AG09309 (cell line): ENCODE measurements around the gene ATF7IP2.
"Not testable (repeated sequence)": the region's sequence is repeated elsewhere in the genome, so short reads cannot be mapped to it uniquely, and the experiment has no call there.

Source experiments
- DNase-seq: peaks from one replicate; pipeline ENCODE4 v3.0.0-alpha.2; 2010; ENCODE audit warnings: low read depth
- H3K4me3 ChIP-seq: 2 replicates; pipeline ENCODE4 v1.5.1; 2011; ENCODE audit warnings: mild to moderate bottlenecking, low read depth, low read length, moderate library complexity; ENCODE audit not compliant: control insufficient read depth
- CTCF ChIP-seq: IDR thresholded peaks from 2 replicates; pipeline ENCODE4 v1.5.1; 2011; ENCODE audit warnings: mild to moderate bottlenecking, low read depth, low read length, inconsistent platforms; ENCODE audit not compliant: insufficient read depth, control insufficient read depth; ENCODE audit errors: missing control alignments

ATF7IP2 gene

GRCh38 chr16:10349851-10350250, 36.0 kb upstream of the ATF7IP2 start:
- no peak for TF ChIP-seq CTCF
- H3K4me3 ChIP-seq = no peak overlapping the region
- DNase-seq = no peak

DNA sequence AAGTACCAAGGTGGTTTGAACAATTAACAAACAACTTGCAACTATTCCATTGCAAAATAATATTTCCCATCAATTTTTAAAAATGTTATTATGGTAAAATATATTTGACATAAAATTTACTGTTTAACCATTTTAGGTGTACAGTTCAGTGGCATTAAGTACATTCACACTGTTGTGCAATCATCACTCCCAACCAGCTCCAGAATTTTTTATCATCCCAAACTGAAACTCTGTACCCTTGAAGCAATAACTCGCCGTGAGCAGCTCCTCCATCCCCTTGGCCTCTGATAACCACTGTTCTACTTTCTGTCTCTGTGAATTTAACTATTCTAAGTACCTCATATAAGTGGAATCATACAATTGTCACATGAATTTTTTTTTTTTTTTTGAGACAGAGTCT, 33.6 kb upstream of the ATF7IP2 start:
- no peak overlapping the region for H3K4me3 ChIP-seq
- no peak for DNase-seq
- TF ChIP-seq CTCF = no peak

GRCh38 chr16:10355589-10355988, 30.3 kb upstream of the ATF7IP2 start:
- TF ChIP-seq CTCF = no peak

DNA sequence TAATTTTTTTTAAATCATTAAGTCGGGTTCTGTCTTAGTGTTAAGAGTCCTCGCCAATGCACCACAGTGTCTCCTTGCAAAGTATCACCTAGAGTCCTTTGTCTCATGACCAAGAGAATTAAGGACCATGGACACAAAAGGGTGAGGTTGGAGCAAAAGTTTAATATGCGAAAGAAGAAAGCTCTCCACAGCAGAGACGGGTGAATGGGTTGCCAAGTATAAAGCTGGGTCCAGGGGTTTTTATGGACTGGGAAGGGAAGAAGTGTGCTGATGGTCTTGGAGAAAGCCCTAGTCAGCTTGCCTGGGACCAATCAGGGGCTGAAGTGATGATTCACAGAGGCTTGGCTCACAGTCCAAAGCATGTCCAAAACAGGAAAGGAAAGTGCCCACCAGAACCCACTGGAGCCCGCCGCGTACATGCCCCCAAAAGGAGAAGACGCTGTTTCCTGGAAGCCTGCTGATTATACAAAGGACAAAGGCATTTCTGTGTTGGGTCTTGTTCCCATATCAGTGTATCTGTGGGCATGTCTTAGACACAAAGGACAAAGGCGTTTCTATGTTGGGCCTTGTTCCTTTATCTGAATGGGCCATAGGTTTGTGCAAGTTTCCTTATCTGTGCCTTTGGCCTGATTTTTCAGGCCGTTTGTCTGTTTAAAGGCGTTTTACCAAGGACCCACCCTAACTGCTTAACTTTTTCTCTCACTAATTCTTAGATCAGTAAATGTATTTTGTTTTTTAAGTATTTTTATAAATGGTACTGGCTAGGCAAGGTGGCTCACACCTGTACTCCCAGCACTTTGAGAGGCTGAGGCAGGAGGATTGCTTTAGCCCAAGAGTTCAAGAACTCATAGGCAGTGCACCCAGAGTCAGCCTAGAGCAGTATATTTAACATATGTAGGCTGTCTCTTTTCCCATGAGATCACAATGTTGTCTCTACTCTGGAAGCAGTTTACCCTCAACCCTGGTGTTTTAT, 28.7 kb upstream of the ATF7IP2 start:
- no peak for TF ChIP-seq CTCF
- H3K4me3 ChIP-seq = no peak overlapping the region
- DNase-seq = no peak

More at GRCh38 chr16:10355589-10355988, 30.3 kb upstream of the ATF7IP2 start:
- H3K4me3 ChIP-seq = no peak overlapping the region
- no peak for DNase-seq

DNA sequence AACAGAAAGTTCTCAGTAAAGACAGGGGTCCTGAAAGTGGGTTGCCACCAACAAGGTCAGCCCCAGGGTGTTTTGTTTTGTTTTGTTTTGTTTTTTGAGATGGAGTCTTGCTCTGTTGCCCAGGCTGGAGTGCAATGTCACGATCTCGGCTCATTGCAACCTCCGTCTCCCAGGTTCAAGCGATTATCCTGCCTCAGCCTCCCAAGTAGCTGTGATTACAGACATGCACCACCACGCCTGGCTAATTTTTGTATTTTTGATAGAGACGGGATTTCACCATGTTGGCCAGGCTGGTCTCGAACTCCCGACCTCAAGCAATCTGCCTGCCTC, 24.1 kb upstream of the ATF7IP2 start:
- not testable (repeated sequence) for H3K4me3 ChIP-seq, DNase-seq

GRCh38 chr16:10362077-10362863, 23.6 kb upstream of the ATF7IP2 start:
- no peak overlapping the region for H3K4me3 ChIP-seq
- no peak for DNase-seq
- TF ChIP-seq CTCF = no peak

GRCh38 chr16:10362864-10363197, 23.0 kb upstream of the ATF7IP2 start:
- not testable (repeated sequence) for DNase-seq, H3K4me3 ChIP-seq

DNA sequence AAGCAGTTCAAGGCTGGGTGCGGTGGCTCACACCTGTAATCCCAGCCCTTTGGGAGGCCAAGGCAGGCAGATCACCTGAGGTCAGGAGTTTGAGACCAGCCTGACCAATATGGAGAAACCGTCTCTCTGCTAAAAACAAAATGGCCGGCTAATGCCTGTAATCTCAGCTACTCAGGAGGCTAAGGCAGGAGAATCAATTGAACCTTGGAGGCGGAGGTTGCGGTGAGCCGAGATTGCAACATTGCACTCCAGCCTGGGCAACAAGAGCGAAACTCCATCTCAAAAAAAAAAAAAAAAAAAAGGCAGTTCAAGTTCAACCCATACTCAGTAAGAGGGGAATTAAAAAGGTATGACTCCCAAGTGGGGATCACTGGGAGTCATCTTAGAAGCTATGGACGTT, 19.2 kb upstream of the ATF7IP2 start:
- not testable (repeated sequence) for DNase-seq

More for the DNA sequence above, 19.2 kb upstream of the ATF7IP2 start:
- H3K4me3 ChIP-seq = not testable (repeated sequence)
